Left renal cortex interstitium (tissue), 4 donors: ENCODE measurements around the gene RSPO3. TPM values are rescaled to one million over a fixed set of nuclear protein-coding genes. Genes with fewer than 3 reads are reported as not detected.

Source experiments
- DNase-seq, 4 donors: peaks; one replicate each; pipeline ENCODE4 v3.0.0-alpha.2; 2013; ENCODE audit warnings: low read depth in 4 of 4, low spot score in 2 of 4, missing footprints in 1 of 4
- polyA plus RNA-seq, 4 donors: library from polyadenylated mRNA; unstranded; fragments of 120-200 nt; gene quantifications; one replicate each; pipeline ENCODE4 v1.2.1, GENCODE V29; 2013; ENCODE audit not compliant: insufficient read length in 4 of 4

The RSPO3 gene
- polyA plus RNA-seq, 4 donors = 15.6 to 28.8 (median 20.5) TPM

DNA sequence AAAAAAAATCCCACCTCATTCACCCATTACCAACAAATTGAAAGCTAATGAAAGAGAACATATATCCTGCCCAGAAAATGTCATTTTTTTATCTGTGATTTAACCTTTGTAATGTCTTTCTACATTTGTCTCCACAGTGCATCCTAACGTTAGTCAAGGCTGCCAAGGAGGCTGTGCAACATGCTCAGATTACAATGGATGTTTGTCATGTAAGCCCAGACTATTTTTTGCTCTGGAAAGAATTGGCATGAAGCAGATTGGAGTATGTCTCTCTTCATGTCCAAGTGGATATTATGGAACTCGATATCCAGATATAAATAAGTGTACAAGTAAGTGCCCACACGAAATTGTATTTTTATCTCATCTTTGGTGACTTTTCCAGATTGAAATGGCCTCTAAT lies 30.0 kb downstream of the RSPO3 start:
- no peak for DNase-seq

DNA sequence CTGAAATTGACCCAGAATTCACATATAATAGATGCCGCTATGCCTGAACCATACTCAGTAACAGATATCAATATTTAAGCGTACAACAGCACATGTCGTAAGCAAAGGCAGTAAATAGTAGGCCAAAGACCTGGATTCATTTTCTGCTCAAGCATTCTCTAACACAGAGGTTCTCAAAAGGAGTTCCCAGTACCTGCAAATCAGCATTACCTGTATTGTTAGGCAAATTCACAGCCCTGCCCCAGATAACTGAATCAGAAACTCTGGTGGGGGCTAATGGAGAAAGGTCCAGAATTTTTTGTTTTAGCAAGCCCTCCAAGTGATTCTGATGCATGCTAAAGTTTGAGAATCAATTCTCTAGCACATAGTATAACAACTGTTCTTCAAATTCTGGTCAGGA lies 36.0 kb downstream of the RSPO3 start:
- DNase-seq = no peak

DNA sequence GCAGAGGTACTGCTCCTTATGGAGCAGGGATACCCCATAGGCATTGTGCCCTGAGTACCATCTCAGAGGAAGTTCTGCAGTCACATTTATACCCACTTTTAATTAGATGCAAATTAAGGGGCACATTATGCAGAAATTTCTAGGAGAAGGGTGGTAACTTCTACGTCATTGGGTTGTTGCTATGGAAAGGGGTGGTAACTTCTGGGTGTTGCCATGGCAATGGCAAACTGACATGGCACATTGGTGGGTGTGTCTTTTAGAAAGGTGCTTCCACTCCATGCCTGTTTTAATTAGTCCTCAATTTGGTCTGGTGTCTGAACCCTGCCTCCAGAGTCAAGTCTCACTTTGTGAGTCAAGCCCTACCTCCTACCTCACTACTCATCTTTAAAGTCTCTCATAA lies 42.0 kb downstream of the RSPO3 start:
- no peak for DNase-seq

DNA sequence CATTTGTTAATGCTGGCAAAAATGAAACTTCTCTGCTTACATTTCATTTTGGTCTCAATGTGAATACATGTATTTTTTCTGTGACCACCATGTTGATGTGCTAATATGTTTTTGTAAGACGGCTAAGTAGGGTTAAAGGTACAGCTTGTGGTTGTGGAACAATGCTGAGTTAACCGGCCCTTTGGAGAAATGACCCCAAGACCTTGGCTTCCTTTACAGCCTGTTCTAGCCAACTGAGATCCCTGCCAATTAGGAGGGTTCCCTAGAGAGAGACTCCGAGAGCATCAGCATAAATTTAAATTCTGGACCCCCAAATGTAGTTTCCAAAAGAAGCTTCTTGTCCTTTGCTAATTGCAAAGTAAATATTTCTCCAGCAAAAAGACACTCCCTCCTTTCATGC lies 44.4 kb downstream of the RSPO3 start:
- DNase-seq = no peak

DNA sequence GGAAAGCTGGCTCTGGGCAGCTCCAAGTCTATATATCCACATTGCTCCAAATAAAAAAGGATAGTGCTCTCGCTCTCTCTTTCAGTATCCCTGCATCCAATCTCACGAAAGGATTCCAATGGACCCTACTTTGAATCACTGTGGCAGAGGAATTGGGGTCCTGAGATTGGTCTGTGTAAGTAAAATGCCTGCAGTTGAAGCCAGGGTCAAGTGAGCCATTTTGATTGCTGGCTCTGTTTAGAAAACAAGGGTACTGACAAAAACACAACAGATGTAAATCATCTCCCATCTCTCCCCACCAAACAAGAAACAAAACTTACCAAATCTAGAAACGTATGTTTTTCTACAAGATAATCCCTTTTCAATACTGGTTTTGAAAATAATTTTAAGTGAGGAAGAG lies 45.6 kb downstream of the RSPO3 start:
- DNase-seq = no peak

DNA sequence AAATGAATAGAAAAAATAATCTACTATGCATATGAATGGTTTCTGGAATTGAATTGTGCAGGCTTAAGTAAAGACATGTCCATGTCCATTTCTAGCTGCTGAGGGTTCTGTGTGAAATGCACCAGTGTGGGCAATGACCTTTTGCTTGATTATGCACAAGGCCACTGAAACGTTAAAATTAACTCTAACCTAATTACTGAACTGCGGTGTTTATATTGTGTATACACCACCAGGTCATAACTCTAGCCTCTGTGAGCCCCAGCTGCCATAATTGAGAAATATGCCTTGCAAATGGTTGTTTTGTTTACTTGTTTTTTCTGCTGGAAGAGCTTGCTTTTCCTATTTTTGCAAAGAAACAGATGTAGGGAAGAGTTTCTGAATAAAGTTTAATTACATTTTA lies 46.1 kb downstream of the RSPO3 start:
- no peak for DNase-seq

DNA sequence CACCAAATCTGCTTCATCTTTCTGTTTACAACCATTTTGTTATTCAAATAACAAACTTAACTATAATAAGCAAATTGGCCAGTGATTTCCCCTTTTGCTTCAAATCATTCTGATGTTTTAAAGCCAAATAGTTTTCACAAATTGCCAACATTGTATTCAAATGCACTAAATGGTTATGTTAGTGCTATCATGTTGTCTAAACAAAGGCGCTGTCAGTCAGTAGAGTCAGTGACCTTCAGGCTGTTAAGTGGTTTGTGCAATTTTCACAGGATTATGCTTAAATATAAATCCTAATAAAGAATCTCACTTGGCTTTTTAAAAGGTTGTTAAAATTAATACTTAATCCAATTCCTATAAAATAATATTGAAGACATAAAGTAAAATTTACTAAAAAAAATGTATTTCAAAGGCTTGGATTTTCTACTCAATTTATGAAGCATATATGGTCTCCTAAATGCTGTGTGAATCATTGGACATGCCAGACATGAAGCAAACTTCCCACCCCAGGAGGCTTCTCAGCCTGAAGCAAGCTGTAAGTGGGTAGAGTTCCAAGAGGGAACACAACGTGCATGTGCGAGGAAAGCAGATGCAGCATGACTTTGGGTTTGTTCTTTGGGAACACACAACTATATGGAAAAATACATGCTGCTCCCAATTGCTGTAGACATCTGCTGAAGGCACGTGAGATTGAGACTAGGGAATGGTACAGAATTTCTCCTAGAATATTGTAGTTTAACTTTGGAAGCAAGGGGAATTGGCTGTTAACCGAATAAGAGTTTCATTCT lies 54.9 kb downstream of the RSPO3 start:
- DNase-seq = no peak

DNA sequence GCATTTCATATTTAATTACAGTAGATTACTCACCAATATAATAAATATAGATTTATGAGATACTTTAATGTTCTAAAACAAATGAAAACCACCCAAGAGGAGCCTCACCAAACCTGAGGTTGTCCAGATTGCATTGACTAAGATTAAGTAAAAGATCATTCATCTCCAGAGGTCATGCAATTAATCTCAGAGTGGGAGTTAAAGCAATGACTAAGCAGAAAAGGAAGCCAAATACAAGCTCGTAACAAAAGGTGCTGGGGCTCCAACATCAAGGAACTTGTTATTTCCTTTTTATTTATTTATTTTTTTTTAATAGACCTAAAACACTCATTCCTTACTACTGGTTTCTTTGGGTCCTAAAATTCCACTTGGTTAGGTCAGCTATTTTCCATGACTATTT lies 57.7 kb downstream of the RSPO3 start:
- peak in 2 of 4 donors; percentile 5 to 9 for DNase-seq

DNA sequence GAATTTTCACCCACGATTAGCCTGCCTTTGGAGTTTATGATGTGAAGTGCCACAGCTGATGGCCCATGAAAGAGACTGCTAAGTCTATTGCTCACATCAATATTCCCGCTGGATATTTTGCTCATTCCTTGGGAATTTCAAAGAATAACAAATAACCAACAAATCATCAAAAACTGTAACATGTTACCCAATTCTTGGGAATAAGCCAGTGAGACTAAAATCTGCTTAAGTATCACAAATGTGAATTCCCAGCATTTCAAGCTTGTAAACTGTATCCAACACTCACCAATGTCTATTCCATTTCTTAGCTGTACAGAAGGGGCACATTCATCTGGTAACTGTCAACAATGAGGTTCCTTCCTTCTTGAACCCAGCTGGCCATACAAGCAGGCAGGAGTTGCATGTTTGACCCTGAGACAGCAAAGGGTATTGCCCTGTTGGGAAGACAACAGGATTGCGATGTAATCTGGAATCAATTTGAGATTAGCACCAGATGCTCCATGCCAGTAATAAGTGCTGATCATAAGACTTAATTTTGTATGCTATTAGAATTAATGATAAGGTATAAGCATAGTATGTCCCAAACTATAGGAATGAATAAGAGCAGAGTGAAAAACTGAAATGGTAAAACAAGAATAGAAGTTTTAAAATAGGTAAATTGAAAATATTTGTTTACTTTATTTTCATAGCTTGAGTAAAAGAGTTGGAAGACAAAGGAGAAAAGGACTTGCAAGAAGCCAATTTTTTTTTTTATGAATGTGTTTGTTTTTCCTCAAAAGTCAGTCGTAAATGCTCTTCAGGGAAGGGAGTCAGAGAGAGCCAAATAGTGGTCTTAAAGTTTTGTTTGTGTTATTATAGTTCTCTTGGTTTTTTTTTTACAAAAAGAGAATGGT lies 58.8 kb downstream of the RSPO3 start:
- DNase-seq = no peak

DNA sequence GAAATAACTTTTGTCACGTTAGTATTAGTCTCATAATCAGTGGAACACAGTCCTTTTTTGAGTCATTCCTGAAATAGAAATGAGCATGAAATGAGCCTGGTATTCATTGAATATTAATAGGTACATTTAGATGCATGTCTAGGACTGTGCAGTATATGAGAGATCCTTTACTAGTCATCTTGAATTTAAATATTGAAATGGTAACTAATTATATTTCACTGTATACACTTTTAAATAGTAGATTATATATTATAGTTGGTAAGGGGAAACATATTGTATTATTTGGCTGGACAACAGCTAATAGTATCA lies 59.4 kb downstream of the RSPO3 start:
- DNase-seq = no peak

DNA sequence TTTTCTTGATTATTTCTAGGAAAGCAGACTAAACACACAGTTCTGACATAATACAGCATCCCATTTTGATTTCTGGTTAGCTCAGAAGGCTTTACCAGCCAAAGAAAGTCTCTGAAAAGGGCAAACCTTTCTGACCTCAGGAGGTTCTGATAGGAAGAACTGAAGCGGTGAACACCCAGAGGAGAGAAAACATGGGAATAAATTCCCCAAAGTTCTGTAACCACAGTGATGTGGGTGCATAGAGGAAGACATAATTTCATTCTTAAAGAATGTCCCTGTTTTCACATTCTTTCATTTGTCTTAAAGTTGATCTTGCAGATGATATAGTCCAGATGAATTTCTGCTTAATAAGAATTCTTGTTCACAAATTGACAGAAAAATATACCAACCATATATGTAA lies 60.3 kb downstream of the RSPO3 start:
- no peak for DNase-seq

DNA sequence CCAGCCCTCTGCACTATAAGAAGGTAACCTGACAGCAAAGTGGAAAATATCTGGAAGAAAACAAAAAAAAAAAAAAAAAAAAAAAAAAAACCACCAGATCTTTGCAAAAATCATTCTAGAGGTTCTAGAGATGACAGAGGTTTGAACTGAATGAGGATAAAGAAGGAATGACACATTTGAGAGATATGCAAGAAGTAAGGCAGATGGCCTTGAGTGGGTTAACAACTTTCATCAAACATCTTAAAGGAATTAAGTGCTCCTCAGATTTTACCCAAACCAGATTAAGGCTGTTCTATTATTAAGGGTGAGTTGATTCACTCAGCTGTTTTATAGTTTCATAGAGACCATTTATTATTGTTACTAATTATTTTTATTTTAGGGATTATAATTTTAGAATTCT lies 62.0 kb downstream of the RSPO3 start:
- no peak for DNase-seq

DNA sequence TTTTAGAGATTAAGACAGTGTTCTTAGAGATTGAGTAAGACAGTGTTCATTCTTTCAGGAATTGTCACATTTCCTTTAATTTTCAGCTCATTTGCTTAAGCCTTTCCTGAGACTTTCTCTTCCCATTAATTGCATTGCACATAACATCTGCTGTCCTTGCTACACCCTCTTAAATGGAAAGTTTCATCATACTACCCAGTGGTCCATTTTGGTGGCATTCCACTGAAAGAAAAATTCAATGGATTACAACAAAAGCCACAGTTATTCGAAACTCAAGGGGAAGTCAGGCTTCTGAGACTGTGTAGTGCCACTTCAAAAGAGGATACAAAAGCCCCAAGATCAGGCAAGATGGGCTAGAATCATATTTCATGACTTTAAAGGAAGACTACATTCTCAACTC lies 64.0 kb downstream of the RSPO3 start:
- DNase-seq = no peak

DNA sequence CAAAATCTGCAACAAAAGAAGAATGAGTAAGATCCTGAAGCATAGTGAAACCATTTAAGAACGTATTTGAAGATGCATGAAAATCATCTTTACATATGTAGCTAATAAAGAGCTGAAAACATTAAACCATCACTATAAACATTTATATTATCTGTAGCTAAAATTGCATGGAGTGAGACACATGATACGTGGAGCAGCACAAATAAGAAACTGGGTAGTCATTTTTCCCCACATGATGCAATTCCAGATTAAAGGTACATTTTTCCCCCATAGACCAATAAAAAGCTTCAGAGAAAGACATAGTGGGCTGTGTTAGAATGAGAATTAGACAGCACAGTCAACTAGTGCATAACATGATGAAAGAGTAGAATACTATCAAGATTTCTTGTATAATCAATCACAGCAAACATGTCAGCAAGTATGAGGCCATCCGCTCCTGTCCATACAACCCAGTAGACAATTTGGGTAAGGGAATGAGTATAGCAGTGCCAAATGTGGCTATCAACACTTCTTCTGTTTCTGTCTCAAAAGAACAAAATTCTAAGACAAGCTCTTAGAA lies 67.0 kb downstream of the RSPO3 start:
- DNase-seq = no peak

DNA sequence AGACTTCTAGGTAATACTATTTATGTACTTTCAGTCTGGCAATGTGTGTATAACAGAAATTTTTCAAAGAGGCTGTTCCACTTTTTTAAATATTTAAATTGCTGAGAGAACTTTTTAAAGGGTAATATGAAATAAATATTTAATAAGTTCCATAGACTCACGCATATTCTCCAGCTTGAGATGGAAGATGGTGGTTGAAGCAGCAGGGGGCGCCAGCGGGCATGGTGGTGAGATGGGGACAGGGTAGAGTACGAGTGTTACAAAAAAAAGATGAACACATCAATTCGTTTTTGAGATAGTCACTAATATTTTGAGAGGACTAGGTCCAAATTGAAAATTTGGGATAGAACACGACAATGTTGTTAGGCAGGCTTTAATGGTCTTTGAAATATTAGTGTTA lies 68.4 kb downstream of the RSPO3 start:
- DNase-seq = no peak

DNA sequence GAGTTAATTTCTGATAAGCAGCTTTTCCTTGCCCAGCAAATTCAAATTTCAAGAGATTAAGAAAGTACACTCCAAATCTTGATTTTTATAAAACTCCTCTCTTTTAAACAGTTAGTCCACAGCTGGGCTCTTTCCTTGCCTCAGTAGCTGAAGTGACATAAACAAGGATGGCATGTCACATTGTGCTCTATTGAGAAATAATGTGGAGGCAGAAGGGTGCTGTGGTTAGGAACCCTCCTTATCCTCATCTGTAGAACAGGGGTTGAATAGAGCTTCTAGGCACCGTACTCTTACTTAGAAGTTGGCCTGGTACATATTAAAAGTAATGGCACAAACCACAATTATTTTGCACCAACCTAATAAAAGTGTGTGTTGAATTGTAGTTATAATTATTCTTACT lies 70.3 kb downstream of the RSPO3 start:
- DNase-seq = no peak

DNA sequence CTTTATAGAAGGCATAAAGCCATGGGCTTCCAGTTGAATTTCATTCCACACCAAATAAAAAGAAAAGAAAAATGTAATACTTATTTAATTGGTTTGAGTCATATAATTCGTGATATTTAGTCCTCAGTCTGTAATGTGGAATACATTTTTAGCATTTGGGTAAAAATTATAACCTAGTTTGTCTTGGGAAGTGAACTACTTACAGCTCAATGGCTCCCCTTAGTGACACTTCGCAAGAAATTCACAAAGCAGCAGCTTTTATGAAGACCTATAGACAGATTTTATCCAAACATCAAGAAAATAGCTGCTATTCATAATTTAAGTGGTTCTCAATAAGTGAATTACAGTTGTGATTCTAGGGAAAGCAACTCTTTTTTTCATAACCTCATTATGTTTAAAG lies 72.1 kb downstream of the RSPO3 start:
- DNase-seq = no peak

DNA sequence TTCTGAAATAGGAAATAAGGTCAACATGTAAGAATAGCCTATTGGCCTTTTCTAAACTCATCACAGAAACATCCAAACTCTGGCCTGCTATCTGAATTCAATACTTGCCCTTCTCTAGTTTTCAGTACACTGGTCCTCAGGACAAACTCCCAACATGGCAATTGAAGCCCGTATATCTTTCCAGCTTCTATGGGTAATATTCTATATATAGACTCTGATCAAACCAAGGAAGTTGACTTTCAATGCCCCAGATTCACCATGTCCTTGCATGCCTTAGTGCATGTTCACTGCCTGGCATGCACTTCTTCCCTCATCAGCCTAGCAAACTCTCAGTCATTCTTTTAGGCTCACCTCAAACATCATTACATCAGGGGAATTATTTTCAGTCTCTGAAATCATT lies 73.2 kb downstream of the RSPO3 start:
- no peak for DNase-seq

DNA sequence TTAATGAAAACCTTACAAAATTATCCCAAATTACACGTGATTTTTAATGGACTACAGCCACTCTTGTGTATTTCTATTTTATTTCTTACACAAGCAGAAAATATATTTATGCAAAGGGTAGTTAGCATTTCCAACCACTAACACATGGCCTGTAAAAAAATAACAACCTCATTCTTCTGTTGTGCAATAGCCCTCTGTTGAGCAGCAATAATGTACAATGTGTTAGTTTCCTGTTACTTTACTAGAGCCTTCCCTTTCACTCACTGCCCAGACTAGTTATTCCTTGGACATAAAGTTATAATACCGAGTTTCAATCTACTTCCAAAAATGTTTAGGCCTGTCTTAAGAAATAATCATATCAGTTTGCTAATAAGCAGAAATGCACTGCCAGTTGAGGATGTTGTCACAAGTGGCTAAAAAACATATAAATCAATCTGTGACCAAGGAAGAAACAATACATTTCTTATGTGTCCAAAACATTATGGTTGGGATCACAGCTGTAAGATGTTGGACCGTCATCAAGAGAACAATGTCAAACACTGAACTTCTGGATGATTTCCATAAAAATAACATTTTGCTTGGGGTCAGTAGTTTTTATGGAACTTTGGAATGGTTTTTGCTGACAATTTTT lies 74.6 kb downstream of the RSPO3 start:
- DNase-seq = no peak

DNA sequence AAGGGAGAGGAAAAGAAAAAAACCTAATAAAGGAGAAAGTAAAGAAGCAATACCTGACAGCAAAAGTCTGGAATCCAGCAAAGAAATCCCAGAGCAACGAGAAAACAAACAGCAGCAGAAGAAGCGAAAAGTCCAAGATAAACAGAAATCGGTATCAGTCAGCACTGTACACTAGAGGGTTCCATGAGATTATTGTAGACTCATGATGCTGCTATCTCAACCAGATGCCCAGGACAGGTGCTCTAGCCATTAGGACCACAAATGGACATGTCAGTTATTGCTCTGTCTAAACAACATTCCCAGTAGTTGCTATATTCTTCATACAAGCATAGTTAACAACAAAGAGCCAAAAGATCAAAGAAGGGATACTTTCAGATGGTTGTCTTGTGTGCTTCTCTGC lies 77.4 kb downstream of the RSPO3 start:
- DNase-seq = no peak

DNA sequence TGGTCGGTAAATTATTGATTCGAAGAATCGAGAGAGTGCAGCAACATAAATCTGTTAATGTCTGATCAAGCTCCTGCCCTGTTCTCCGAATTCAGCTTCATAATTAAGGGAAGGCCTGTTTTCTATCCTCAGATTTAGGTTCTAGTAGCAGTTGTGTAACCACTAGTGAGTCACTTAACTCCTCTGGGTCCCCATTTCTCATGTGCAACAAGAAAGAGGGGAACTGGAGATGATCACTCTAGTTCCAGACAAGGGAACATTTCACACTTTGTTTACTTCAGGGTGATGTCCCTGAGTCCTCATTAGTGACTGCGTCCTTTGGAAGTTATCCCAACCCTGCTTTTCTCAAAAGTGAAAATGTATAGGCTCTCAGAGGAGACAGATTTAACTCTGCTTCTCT lies 80.1 kb downstream of the RSPO3 start:
- DNase-seq = no peak
